Measurements from ENCODE around the gene SHISA2.

Gene SHISA2

DNA sequence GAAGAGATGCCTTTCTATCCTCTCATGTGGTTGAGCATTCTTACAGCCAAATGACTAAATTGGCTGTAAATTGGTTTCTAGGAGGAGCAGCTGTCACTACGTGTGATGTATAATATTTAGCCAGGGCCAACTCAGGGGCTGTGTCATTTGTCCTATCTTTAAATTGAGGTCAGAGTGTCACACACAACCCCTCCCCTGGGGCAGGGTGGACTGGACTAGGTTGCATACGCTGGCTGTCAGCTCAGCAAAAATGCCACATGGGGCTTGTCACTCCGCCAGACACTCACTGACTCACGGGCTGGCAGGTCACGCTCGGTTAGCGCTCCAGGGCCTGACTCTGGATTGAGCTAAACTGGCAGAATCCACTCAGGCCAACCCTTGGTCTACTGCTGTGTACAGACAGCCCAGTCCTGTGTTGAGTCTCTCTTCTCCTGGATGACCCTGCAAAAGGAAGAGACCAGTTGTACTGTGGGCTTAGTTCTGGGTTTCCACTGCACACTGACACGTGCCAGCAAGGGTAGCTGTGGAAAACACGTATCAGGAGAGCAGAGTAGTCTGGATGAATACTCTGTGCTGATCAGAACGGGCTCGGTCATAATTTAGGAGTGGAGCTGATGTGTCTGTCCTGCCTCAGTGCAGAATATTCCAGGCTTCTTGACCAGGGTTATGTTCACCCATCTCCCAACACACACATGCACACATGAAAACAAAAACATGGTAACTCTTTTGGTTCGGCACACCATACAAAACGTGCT lies 29.1 kb downstream of the SHISA2 start:
- H3K27me3 ChIP-seq (ENCODE audit: insufficient read depth, low read length, poor library complexity, severe bottlenecking): no peaks in the 10 kb centered on the region
- H3K79me2 ChIP-seq (ENCODE audit: insufficient read depth, low read length): no peaks in the 10 kb centered on the region; the same call in 1 of the 2 replicates
- no peaks in the 10 kb centered on the region for H4K20me1 ChIP-seq (ENCODE audit: insufficient read depth, low read length, poor library complexity, severe bottlenecking)
- 0 out of 2 replicates have a peak, but pooled peaks cover 4% of the 10 kb centered on the region for H3F3A ChIP-seq (ENCODE audit: low read depth)
- no peak overlapping the region for H2AFZ ChIP-seq (ENCODE audit: low read length)
- H3K4me2 ChIP-seq (ENCODE audit: low read depth, low read length, poor library complexity, severe bottlenecking): no peak overlapping the region
- no peaks in the 10 kb centered on the region for H3K36me3 ChIP-seq (ENCODE audit: insufficient read depth, low read length)
- H3K9ac ChIP-seq (ENCODE audit: low read depth, low read length, poor library complexity, severe bottlenecking): no peak overlapping the region
- TF ChIP-seq, protein P1, sequence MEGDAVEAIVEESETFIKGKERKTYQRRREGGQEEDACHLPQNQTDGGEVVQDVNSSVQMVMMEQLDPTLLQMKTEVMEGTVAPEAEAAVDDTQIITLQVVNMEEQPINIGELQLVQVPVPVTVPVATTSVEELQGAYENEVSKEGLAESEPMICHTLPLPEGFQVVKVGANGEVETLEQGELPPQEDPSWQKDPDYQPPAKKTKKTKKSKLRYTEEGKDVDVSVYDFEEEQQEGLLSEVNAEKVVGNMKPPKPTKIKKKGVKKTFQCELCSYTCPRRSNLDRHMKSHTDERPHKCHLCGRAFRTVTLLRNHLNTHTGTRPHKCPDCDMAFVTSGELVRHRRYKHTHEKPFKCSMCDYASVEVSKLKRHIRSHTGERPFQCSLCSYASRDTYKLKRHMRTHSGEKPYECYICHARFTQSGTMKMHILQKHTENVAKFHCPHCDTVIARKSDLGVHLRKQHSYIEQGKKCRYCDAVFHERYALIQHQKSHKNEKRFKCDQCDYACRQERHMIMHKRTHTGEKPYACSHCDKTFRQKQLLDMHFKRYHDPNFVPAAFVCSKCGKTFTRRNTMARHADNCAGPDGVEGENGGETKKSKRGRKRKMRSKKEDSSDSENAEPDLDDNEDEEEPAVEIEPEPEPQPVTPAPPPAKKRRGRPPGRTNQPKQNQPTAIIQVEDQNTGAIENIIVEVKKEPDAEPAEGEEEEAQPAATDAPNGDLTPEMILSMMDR (conservative IDR thresholded peaks at IDR 0.05; ENCODE audit: low read length): no peak
- TF ChIP-seq EZH2phosphoT487 (IDR thresholded peaks at IDR 0.05; ENCODE audit: borderline replicate concordance): no peak
- no peaks in the 10 kb centered on the region for H3K9me3 ChIP-seq (ENCODE audit: insufficient read depth, low read depth, low read length)
- H3K4me1 ChIP-seq (ENCODE audit: insufficient read depth, low read length, poor library complexity, severe bottlenecking): peaks cover 61% of the 10 kb centered on the region
- no peak overlapping the region for H3K4me3 ChIP-seq (ENCODE audit: low read length, poor library complexity, severe bottlenecking)
- no peaks in the 10 kb centered on the region for H3K9me2 ChIP-seq (replicated peaks; ENCODE audit: low read depth, low read length)

DNA sequence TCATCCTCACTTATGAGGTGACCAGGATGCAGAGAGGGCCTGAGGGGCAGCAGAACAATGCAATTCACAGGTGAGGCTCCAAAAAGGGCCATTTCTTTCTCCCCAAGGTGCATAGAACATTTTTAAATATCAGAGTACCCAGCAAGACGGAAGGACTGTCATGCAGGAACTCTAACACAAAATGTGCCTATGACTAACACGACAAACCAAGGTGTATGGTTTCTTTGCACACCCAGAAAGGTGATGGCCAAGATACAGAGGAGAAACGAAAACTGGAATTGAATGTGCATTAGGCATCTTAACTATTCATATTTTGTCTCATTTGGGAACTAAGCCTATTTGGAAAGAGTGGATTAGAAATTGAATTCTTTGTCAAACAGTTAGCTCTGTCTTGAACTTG lies 29.9 kb downstream of the SHISA2 start:
- Histone ChIP-seq H2AFZ (ENCODE audit: low read length) (no peak overlapping the region), H3K9me3 (ENCODE audit: insufficient read depth, low read depth, low read length) (no peaks in the 10 kb centered on the region), H4K20me1 (ENCODE audit: insufficient read depth, low read length, poor library complexity, severe bottlenecking) (no peaks in the 10 kb centered on the region), H3K4me2 (ENCODE audit: low read depth, low read length, poor library complexity, severe bottlenecking) (no peak overlapping the region), H3K27me3 (ENCODE audit: insufficient read depth, low read length, poor library complexity, severe bottlenecking) (no peaks in the 10 kb centered on the region), H3K9me2 (replicated peaks; ENCODE audit: low read depth, low read length) (no peaks in the 10 kb centered on the region), H3F3A (ENCODE audit: low read depth) (0 out of 2 replicates have a peak, but pooled peaks cover 4% of the 10 kb centered on the region), H3K4me1 (ENCODE audit: insufficient read depth, low read length, poor library complexity, severe bottlenecking) (peaks cover 68% of the 10 kb centered on the region), H3K9ac (ENCODE audit: low read depth, low read length, poor library complexity, severe bottlenecking) (peak overlapping the region; percentile 16), H3K36me3 (ENCODE audit: insufficient read depth, low read length) (no peaks in the 10 kb centered on the region), H3K4me3 (ENCODE audit: low read length, poor library complexity, severe bottlenecking) (no peak overlapping the region), H3K79me2 (ENCODE audit: insufficient read depth, low read length) (no peaks in the 10 kb centered on the region; the same call in 1 of the 2 replicates)
- TF ChIP-seq, protein P1 (conservative IDR thresholded peaks at IDR 0.05; ENCODE audit: low read length): no peak
- TF ChIP-seq EZH2phosphoT487 (IDR thresholded peaks at IDR 0.05; ENCODE audit: borderline replicate concordance): no peak

DNA sequence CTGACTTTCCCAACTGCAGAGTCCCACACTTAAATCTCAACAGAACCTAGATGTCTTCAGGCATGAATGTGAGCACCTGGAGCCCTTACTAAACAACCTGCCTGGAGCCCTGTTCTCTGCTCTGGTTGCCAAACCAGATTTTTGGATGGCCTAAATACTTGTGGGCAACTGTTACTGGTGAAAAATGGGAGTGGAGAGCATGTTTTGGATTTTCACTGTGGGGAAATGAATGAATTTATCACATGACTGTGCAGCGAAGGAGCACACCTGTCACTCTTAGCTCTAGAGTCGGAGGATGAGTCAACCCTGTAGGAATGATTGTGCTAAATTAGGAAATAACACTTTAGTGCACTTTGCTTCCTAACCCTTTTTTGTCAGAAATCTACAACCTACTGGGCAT lies 30.3 kb downstream of the SHISA2 start:
- peak overlapping the region; percentile 16 for H3K9ac ChIP-seq (ENCODE audit: low read depth, low read length, poor library complexity, severe bottlenecking)
- peaks cover 73% of the 10 kb centered on the region for H3K4me1 ChIP-seq (ENCODE audit: insufficient read depth, low read length, poor library complexity, severe bottlenecking)
- no peaks in the 10 kb centered on the region for H3K9me3 ChIP-seq (ENCODE audit: insufficient read depth, low read depth, low read length)
- H3K9me2 ChIP-seq (replicated peaks; ENCODE audit: low read depth, low read length): no peaks in the 10 kb centered on the region
- TF ChIP-seq, protein P1 (conservative IDR thresholded peaks at IDR 0.05; ENCODE audit: low read length): no peak
- TF ChIP-seq EZH2phosphoT487 (IDR thresholded peaks at IDR 0.05; ENCODE audit: borderline replicate concordance): no peak
- no peak overlapping the region for H3K4me3 ChIP-seq (ENCODE audit: low read length, poor library complexity, severe bottlenecking)
- H3K79me2 ChIP-seq (ENCODE audit: insufficient read depth, low read length): no peaks in the 10 kb centered on the region; the same call in 1 of the 2 replicates
- H3K27me3 ChIP-seq (ENCODE audit: insufficient read depth, low read length, poor library complexity, severe bottlenecking): no peaks in the 10 kb centered on the region
- no peak overlapping the region for H2AFZ ChIP-seq (ENCODE audit: low read length)
- H4K20me1 ChIP-seq (ENCODE audit: insufficient read depth, low read length, poor library complexity, severe bottlenecking): no peaks in the 10 kb centered on the region
- H3F3A ChIP-seq (ENCODE audit: low read depth): 0 out of 2 replicates have a peak, but pooled peaks cover 4% of the 10 kb centered on the region
- H3K4me2 ChIP-seq (ENCODE audit: low read depth, low read length, poor library complexity, severe bottlenecking): no peak overlapping the region
- H3K36me3 ChIP-seq (ENCODE audit: insufficient read depth, low read length): no peaks in the 10 kb centered on the region
